ENCODE data around the gene ACSM6. TPM values are rescaled to one million over a fixed set of nuclear protein-coding genes. Genes with fewer than 3 reads are reported as not detected.
"Not testable (repeated sequence)": the region's sequence is repeated elsewhere in the genome, so short reads cannot be mapped to it uniquely, and the experiment has no call there.

The ACSM6 gene
- total RNA-seq, 1 donor from 2014 or later: not detected

- ATAC-seq (ENCODE audit: poor library complexity) (no peak), DNase-seq (no peak)
- intact Hi-C loops (cut with DNase I): no loop called here
Measured at GRCh38 chr10:95211606-95212279, 17.7 kb downstream of the ACSM6 start.

- DNase-seq (no peak), ATAC-seq (ENCODE audit: poor library complexity) (no peak)
- intact Hi-C loops (cut with DNase I): no loop called here
Measured at GRCh38 chr10:95214369-95214768, 20.3 kb downstream of the ACSM6 start.

GRCh38 chr10:95214793-95215192 lies 20.8 kb downstream of the ACSM6 start:
- intact Hi-C loops (cut with DNase I): no loop called here
- no peak for DNase-seq
- ATAC-seq (ENCODE audit: poor library complexity): no peak

- intact Hi-C loops (cut with DNase I): no loop called here
- ATAC-seq (ENCODE audit: poor library complexity) (no peak), DNase-seq (no peak)
Measured at GRCh38 chr10:95217476-95217875, 23.4 kb downstream of the ACSM6 start.

GRCh38 chr10:95220539-95220938 lies 26.5 kb downstream of the ACSM6 start:
- no peak for ATAC-seq (ENCODE audit: poor library complexity)
- intact Hi-C loops (cut with DNase I): no loop called here
- no peak for DNase-seq

GRCh38 chr10:95221124-95221523 lies 27.1 kb downstream of the ACSM6 start:
- intact Hi-C loops (cut with DNase I): no loop called here
- no peak for ATAC-seq (ENCODE audit: poor library complexity)
- no peak for DNase-seq

GRCh38 chr10:95225136-95225535 lies 31.1 kb downstream of the ACSM6 start:
- ATAC-seq (ENCODE audit: poor library complexity) (no peak), DNase-seq (no peak)
- intact Hi-C loops (cut with DNase I): no loop called here

- intact Hi-C loops (cut with DNase I); ATAC-seq (ENCODE audit: poor library complexity); DNase-seq: not testable (repeated sequence)
Measured at GRCh38 chr10:95228934-95229723, 35.1 kb downstream of the ACSM6 start.

- DNase-seq (no peak), ATAC-seq (ENCODE audit: poor library complexity) (no peak)
- intact Hi-C loops (cut with DNase I): no loop called here
Measured at GRCh38 chr10:95229724-95230627, 35.9 kb downstream of the ACSM6 start.

- ATAC-seq (ENCODE audit: poor library complexity) (peak; percentile 85), DNase-seq (peak; percentile 80)
- intact Hi-C loops (cut with DNase I): not testable (repeated sequence)
Measured at GRCh38 chr10:95230677-95231586, 36.9 kb downstream of the ACSM6 start.

- ATAC-seq (ENCODE audit: poor library complexity) (no peak), DNase-seq (no peak)
- intact Hi-C loops (cut with DNase I): no loop called here
Measured at GRCh38 chr10:95233377-95234034, 39.5 kb downstream of the ACSM6 start.

GRCh38 chr10:95234951-95235350 lies 40.9 kb downstream of the ACSM6 start:
- intact Hi-C loops (cut with DNase I): no loop called here
- ATAC-seq (ENCODE audit: poor library complexity): no peak
- no peak for DNase-seq

GRCh38 chr10:95235676-95236067 lies 41.6 kb downstream of the ACSM6 start:
- intact Hi-C loops (cut with DNase I): no loop called here
- ATAC-seq (ENCODE audit: poor library complexity) (no peak), DNase-seq (no peak)

- DNase-seq: no peak
- intact Hi-C loops (cut with DNase I): no loop called here
- ATAC-seq (ENCODE audit: poor library complexity): peak; percentile 20
Measured at GRCh38 chr10:95236068-95236903, 42.2 kb downstream of the ACSM6 start.

- DNase-seq (no peak), ATAC-seq (ENCODE audit: poor library complexity) (no peak)
- intact Hi-C loops (cut with DNase I): no loop called here
Measured at GRCh38 chr10:95237376-95238170, 43.5 kb downstream of the ACSM6 start.

- DNase-seq; ATAC-seq (ENCODE audit: poor library complexity); intact Hi-C loops (cut with DNase I): not testable (repeated sequence)
Measured at GRCh38 chr10:95240096-95240495, 46.1 kb downstream of the ACSM6 start.
